Fibroblast of lung (primary cell): ENCODE results near the gene KCNK7. TPM values are rescaled to one million over a fixed set of nuclear protein-coding genes. Genes with fewer than 3 reads are reported as not detected.
A peak's percentile ranks its signal among the peaks of the same experiment; 100 is the strongest.

Source experiments
- DNase-seq, 2 donors: peaks; one replicate each; pipeline versions ENCODE4 v3.0.0 to v3.0.0-alpha.2; 2010; ENCODE audit warnings: low read depth in 2 of 2
- H2AFZ ChIP-seq: 2 replicates; pipeline ENCODE4 v1.5.1; 2012; ENCODE audit warnings: low read length, control low read depth, inconsistent platforms
- H3K27ac ChIP-seq: 2 replicates; pipeline ENCODE4 v1.5.1; 2011; ENCODE audit warnings: low read length, control low read depth; ENCODE audit not compliant: insufficient read depth
- H3K27me3 ChIP-seq: 2 replicates; pipeline ENCODE4 v1.5.1; 2011; ENCODE audit warnings: mild to moderate bottlenecking, low read length; ENCODE audit not compliant: control insufficient read depth, insufficient read depth
- H3K36me3 ChIP-seq: 2 replicates; pipeline ENCODE4 v1.5.1; 2011; ENCODE audit warnings: low read length; ENCODE audit not compliant: control insufficient read depth, insufficient read depth
- H3K4me1 ChIP-seq: 2 replicates; pipeline ENCODE4 v1.5.1; 2011; ENCODE audit warnings: low read length; ENCODE audit not compliant: control insufficient read depth, insufficient read depth; ENCODE audit errors: extremely low read depth
- H3K4me2 ChIP-seq: 2 replicates; pipeline ENCODE4 v1.5.1; 2011; ENCODE audit warnings: low read length, control low read depth; ENCODE audit not compliant: insufficient read depth; ENCODE audit errors: extremely low read depth
- H3K4me3 ChIP-seq, 4 experiments: fragments of 200-600 bp in 1 of 4; sonication (generic) in 1 of 4; replicated peaks in 1 of 4; 2 replicates each; pipeline ENCODE4 v1.5.1; 2011 to 2016; ENCODE audit warnings: low read length in 4 of 4, low read depth in 3 of 4, mild to moderate bottlenecking in 3 of 4, control low read depth in 2 of 4, inconsistent platforms in 1 of 4, mixed read lengths in 1 of 4; ENCODE audit not compliant: insufficient read depth in 1 of 4; ENCODE audit errors: control extremely low read depth in 1 of 4
- H3K79me2 ChIP-seq: 2 replicates; pipeline ENCODE4 v1.5.1; 2012; ENCODE audit warnings: mild to moderate bottlenecking, low read length, inconsistent platforms; ENCODE audit not compliant: control insufficient read depth, insufficient read depth
- H3K9ac ChIP-seq: 2 replicates; pipeline ENCODE4 v1.5.1; 2011; ENCODE audit warnings: mild to moderate bottlenecking, low read length, control low read depth; ENCODE audit not compliant: insufficient read depth
- H3K9me3 ChIP-seq: 2 replicates; pipeline ENCODE4 v1.5.1; 2012; ENCODE audit warnings: low read depth, low read length; ENCODE audit not compliant: control insufficient read depth, insufficient read depth
- H4K20me1 ChIP-seq: 2 replicates; pipeline ENCODE4 v1.5.1; 2011; ENCODE audit warnings: low read length; ENCODE audit not compliant: control insufficient read depth, insufficient read depth; ENCODE audit errors: extremely low read depth
- CTCF ChIP-seq, 2 donors: IDR thresholded peaks in 1 of 2; conservative IDR thresholded peaks in 1 of 2; 1 replicate in 1 of 2; 2 replicates in 1 of 2; pipeline ENCODE4 v1.5.1; 2011 to 2012; ENCODE audit warnings: low read length in 2 of 2, control low read depth in 1 of 2, inconsistent platforms in 1 of 2, low read depth in 1 of 2, mild to moderate bottlenecking in 1 of 2
- EZH2 ChIP-seq: IDR thresholded peaks from 2 replicates; pipeline ENCODE4 v1.5.1; 2012; ENCODE audit warnings: low read length, control low read depth, mild to moderate bottlenecking; ENCODE audit errors: missing control alignments
- polyA plus RNA-seq, 2 donors: library from polyadenylated mRNA; depleted of rRNA in 1 of 2; stranded (reverse) in 1 of 2; unstranded in 1 of 2; fragments of >200 nt; gene quantifications; 2 replicates each; pipeline ENCODE4 v1.2.1, GENCODE V29; 2011 to 2012; ENCODE audit warnings: missing spikeins in 1 of 2
- total RNA-seq: library from RNA; depleted of rRNA; stranded (reverse); fragments of >200 nt; gene quantifications from 2 replicates; pipeline ENCODE4 v1.2.1, GENCODE V29; 2014

KCNK7 gene
- total and polyA plus RNA-seq, 2 donors (not counting 1 experiment from before 2014, with no cell fraction given) = not detected

DNA sequence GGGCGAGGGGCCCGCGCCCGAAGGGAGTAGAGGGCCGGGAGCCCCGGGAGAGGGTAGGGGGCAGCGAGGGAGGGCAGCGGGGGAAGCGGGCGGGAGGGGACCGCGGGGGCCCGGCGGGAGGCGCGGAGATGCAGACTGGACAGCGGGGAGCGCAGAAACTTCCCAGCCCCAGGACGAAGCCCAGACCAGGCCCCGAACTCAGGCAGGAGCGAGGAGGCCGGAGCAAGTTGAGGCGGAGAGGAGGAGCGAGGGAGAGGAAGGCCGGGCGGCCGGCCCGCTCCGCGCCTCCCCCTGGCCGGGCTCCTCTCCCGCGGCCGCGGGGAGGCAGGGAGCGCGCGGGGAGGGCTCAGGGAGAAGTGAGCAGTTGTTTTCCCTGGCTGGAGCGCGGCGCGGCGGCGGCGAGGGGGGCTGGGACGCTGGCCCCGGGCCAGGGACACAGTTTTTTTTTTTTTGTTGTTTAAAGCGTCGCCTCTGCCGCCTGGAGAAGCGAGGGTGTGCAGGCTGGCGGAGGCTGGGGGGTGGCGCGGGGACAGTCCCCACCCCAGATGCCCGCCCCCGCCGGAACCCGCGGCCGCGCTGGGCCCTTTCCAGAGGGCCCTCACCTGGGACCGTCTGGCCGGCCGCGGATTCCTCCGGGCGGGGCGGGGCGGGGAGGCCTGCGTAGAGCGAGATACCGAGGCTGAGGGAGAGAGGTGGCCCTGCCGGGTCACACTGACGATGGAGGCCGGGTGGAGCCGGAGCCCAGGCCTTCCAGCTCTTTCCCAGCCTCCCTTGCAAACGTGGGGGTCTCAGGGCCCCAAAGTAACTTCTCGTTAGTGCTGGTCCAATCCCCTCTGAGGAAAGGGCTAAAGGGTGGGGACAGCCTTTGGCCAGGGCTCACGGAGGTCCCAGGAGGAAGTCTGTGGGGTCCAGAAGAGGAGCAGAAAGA, 37.3 kb downstream of the KCNK7 start, which contains the start of gene LTBP3:
LTBP3 (minus strand) TSS at position 358 of the 928 bp plus-strand sequence. CDS start 400 bp downstream, outside the sequence.
- Histone ChIP-seq H3K4me2 (peak within 1 kb of the TSS; percentile 89), H3K36me3 (no peaks in the 10 kb centered on the region), H3K79me2 (peaks cover 15% of the 10 kb centered on the region), H3K9ac (peak within 1 kb of the TSS; percentile 74), H3K9me3 (no peaks in the 10 kb centered on the region), H3K4me1 (peaks cover 45% of the 10 kb centered on the region), H3K27ac (peak within 1 kb of the TSS; percentile 68), H2AFZ (no peak within 1 kb of the TSS), H3K27me3 (no peaks in the 10 kb centered on the region), H3K4me3 (peak within 1 kb of the TSS; percentile 67 to 80 (median 73)), H4K20me1 (no peaks in the 10 kb centered on the region)
- peak; percentile 78 to 82 for DNase-seq
- TF ChIP-seq EZH2 (no peak), CTCF (conservative IDR thresholded peaks at IDR 0.05 in 1 of 2, IDR thresholded peaks at IDR 0.05 in 1 of 2; ENCODE audit: low read depth in 1 of 2, low read length in 2 of 2) (no peak)

DNA sequence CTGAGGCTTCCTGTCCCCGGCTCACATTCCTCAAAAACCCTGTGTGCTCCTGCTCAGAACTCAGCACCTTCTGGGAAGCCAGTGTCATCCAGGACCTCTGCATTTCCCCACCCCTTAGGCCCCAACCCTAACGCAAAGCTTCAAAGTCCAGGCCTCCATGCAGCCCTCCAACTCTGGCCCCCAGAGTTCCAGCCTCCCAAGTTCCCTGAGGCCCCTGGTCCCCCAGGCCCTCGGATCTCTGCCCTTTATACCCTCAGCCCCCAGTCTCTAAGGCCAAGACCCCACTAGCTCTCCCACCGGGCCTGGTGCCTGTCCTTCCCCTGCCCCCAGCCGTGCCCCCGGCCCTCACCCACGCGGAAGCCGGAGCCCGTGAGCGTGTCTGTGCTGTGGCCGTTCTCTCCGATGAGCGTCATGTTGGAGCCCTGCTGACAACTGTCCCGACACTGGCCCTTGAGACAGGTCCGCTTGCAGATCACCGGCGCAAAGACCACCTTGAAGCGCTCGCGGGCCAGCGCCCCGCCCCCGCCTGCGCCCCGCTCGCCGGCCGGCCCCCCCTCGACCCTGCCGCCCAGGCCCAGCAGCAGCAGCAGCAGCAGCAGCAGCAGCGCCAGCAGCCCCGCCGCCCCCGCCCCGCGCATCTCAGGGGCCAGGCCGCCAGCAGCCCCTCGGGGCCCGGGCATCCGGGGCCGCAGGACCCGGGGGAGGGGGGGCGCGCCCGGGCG, 38.2 kb downstream of the KCNK7 start:
- no peaks in the 10 kb centered on the region for H3K9me3 ChIP-seq
- no peak for TF ChIP-seq EZH2
- TF ChIP-seq CTCF (conservative IDR thresholded peaks at IDR 0.05 in 1 of 2, IDR thresholded peaks at IDR 0.05 in 1 of 2; ENCODE audit: low read depth in 1 of 2, low read length in 2 of 2) = no peak
- no peaks in the 10 kb centered on the region for H3K27me3 ChIP-seq
- peak overlapping the region; percentile 74 for H3K9ac ChIP-seq
- H3K4me1 ChIP-seq = peaks cover 45% of the 10 kb centered on the region
- H3K4me3 ChIP-seq = peak overlapping the region; percentile 67 to 80 (median 73)
- H3K27ac ChIP-seq = peak overlapping the region; percentile 68
- peaks cover under 1% of the 10 kb centered on the region for H3K36me3 ChIP-seq
- H3K4me2 ChIP-seq = peak overlapping the region; percentile 89
- peak in 1 of 2 donors; percentile 26 for DNase-seq
- H2AFZ ChIP-seq = no peak overlapping the region
- H3K79me2 ChIP-seq = peaks cover 15% of the 10 kb centered on the region
- H4K20me1 ChIP-seq = no peaks in the 10 kb centered on the region
